ENCODE measurements around the gene AAGAB. TPM values are rescaled to one million over a fixed set of nuclear protein-coding genes. Genes with fewer than 3 reads are reported as not detected.

AAGAB gene
- total RNA-seq, 1 experiment from 2014 or later = 40.1 TPM

DNA sequence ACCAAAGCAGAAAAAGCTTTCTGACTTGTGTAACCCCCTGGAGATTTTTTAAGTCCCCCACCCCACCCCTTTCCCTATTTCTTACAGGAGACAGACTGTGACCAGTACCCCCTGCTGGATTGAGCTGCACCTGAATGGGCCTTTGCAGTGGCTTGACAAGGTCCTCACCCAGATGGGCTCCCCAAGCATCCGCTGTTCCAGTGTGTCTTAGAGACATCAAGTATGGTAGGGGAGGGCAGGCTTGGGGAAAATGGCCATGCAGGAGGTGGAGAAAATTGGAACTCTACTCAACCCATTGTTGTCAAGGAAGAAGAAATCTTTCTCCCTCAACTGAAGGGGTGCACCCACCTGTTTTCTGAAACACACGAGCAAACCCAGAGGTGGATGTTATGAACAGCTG, 64.1 kb downstream of the AAGAB start:
- H4K8ac ChIP-seq (replicated peaks; ENCODE audit: insufficient read length, low read depth, low read length) = no peak overlapping the region
- no peak overlapping the region for H3K14ac ChIP-seq (ENCODE audit: insufficient read depth, low read length)
- Mint-ChIP-seq H3K27ac (no peak overlapping the region), H3K4me3 (no peak overlapping the region), H3K9me3 (no peaks in the 10 kb centered on the region), H3K4me1 (no peaks in the 10 kb centered on the region), H3K36me3 (ENCODE audit: insufficient read depth in 1 of 3, low read depth in 3 of 3) (peaks cover 4 to 62% (median 28%) of the 10 kb centered on the region in 3 experiments), H3K27me3 (ENCODE audit: low read depth) (no peaks in the 10 kb centered on the region)
- H2BK12ac ChIP-seq (ENCODE audit: insufficient read length, low read depth, low read length) = no peak overlapping the region
- H2AFZ ChIP-seq (ENCODE audit: low read length) = no peak overlapping the region
- H2BK15ac ChIP-seq (ENCODE audit: low read depth, low read length) = no peak overlapping the region
- no peaks in the 10 kb centered on the region for H3K4me1 ChIP-seq (ENCODE audit: insufficient read depth, low read length)
- no peak overlapping the region for H3K9ac ChIP-seq (ENCODE audit: extremely low read depth, insufficient read length, low read length)
- H3T11ph ChIP-seq (ENCODE audit: low read length) = no peak overlapping the region
- H3K27ac ChIP-seq (ENCODE audit: insufficient read length, low read depth, low read length) = no peak overlapping the region
- H3K23me2 ChIP-seq (ENCODE audit: insufficient read length, low read depth, low read length, poor library complexity, severe bottlenecking) = no peaks in the 10 kb centered on the region
- no peaks in the 10 kb centered on the region for H3K27me3 ChIP-seq (ENCODE audit: insufficient read depth, low read length)
- H4K20me1 ChIP-seq (ENCODE audit: control insufficient read depth, insufficient read depth, insufficient read length) = no peaks in the 10 kb centered on the region
- no peak overlapping the region for H3K4me2 ChIP-seq (ENCODE audit: insufficient read depth, insufficient read length, low read length)
- H2BK120ac ChIP-seq (ENCODE audit: low read depth, low read length, poor library complexity, severe bottlenecking) = no peak overlapping the region
- H3K18ac ChIP-seq (ENCODE audit: insufficient read length, low read depth, low read length) = no peak overlapping the region
- no peak overlapping the region for H2BK20ac ChIP-seq (ENCODE audit: low read depth, low read length, poor library complexity, severe bottlenecking)
- WGBS (ENCODE audit: extremely low coverage, insufficient read length, low lambda C conversion rate) = no CpG with 5 or more reads among the region's 2 CpGs
- no peak overlapping the region for H2AK5ac ChIP-seq (ENCODE audit: insufficient read length, low read length)
- H3K9me3 ChIP-seq (ENCODE audit: control insufficient read depth, low read depth, low read length) = no peaks in the 10 kb centered on the region
- H3K4ac ChIP-seq (ENCODE audit: low read depth, low read length) = no peak overlapping the region
- TF ChIP-seq, protein P1, sequence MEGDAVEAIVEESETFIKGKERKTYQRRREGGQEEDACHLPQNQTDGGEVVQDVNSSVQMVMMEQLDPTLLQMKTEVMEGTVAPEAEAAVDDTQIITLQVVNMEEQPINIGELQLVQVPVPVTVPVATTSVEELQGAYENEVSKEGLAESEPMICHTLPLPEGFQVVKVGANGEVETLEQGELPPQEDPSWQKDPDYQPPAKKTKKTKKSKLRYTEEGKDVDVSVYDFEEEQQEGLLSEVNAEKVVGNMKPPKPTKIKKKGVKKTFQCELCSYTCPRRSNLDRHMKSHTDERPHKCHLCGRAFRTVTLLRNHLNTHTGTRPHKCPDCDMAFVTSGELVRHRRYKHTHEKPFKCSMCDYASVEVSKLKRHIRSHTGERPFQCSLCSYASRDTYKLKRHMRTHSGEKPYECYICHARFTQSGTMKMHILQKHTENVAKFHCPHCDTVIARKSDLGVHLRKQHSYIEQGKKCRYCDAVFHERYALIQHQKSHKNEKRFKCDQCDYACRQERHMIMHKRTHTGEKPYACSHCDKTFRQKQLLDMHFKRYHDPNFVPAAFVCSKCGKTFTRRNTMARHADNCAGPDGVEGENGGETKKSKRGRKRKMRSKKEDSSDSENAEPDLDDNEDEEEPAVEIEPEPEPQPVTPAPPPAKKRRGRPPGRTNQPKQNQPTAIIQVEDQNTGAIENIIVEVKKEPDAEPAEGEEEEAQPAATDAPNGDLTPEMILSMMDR (conservative IDR thresholded peaks at IDR 0.05) = no peak
- H3K56ac ChIP-seq (ENCODE audit: insufficient read length, low read depth, low read length) = no peak overlapping the region
- no peak overlapping the region for H4K5ac ChIP-seq (ENCODE audit: insufficient read length, low read depth, low read length)
- no peaks in the 10 kb centered on the region for H3K79me1 ChIP-seq (ENCODE audit: insufficient read depth, low read depth, low read length, poor library complexity, severe bottlenecking)
- no peak for DNase-seq
- no peak overlapping the region for H2BK5ac ChIP-seq (ENCODE audit: insufficient read length, low read length)
- H4K91ac ChIP-seq (ENCODE audit: insufficient read length, low read depth, low read length) = no peak overlapping the region
- no peak overlapping the region for H3K23ac ChIP-seq (ENCODE audit: insufficient read length, low read depth, low read length)
- no peaks in the 10 kb centered on the region for H3K79me2 ChIP-seq (ENCODE audit: insufficient read depth, low read length)
